ENCODE results near the gene HTR3A.

GRCh38 chr11:113991170-113991569, 16.3 kb downstream of the HTR3A start:
- TF ChIP-seq CTCF (conservative IDR thresholded peaks at IDR 0.05; ENCODE audit: low read depth in 2 of 2) (no peak), REST (IDR thresholded peaks at IDR 0.05; ENCODE audit: unreplicated experiment) (peak; percentile 93), ZNF331 (CRISPR knock-in tag; IDR thresholded peaks at IDR 0.05; ENCODE audit: low read depth) (no peak), EZH2 (IDR thresholded peaks at IDR 0.05; ENCODE audit: low read depth, unreplicated experiment) (no peak), EZH2phosphoT487 (IDR thresholded peaks at IDR 0.05; ENCODE audit: unreplicated experiment) (no peak)
